ENCODE data around the gene FNDC11.

GRCh38 chr20:63602321-63602720 lies 48.4 kb downstream of the FNDC11 start:
- no peak for TF ChIP-seq REST (IDR thresholded peaks at IDR 0.05; ENCODE audit: insufficient replicate concordance, low read depth)
- no peak for TF ChIP-seq CTCF (IDR thresholded peaks at IDR 0.05; ENCODE audit: insufficient read depth, low read length)
